ENCODE results near the gene CUL5. TPM values are rescaled to one million over a fixed set of nuclear protein-coding genes. Genes with fewer than 3 reads are reported as not detected.
"Not testable (repeated sequence)": the region's sequence is repeated elsewhere in the genome, so short reads cannot be mapped to it uniquely, and the experiment has no call there.

The CUL5 gene
- total RNA-seq, 1 donor from 2014 or later: 42.5 TPM

- Histone ChIP-seq H3K9me3 (replicated peaks) (no peaks in the 10 kb centered on the region), H3K4me3 (no peak overlapping the region), H3K4me1 (peaks cover 31% of the 10 kb centered on the region), H3K27me3 (ENCODE audit: low read depth) (no peaks in the 10 kb centered on the region), H3K27ac (replicated peaks) (no peak overlapping the region), H3K36me3 (no peaks in the 10 kb centered on the region)
- DNase-seq: no peak
- intact Hi-C loops (cut with micrococcal nuclease): no loop called here
- TF ChIP-seq CTCF (IDR thresholded peaks at IDR 0.05; ENCODE audit: borderline replicate concordance): no peak
Observed at GRCh38 chr11:108025387-108026080, 16.8 kb downstream of the CUL5 start.

GRCh38 chr11:108027057-108027456 lies 18.4 kb downstream of the CUL5 start:
- no peak for TF ChIP-seq CTCF (IDR thresholded peaks at IDR 0.05; ENCODE audit: borderline replicate concordance)
- Histone ChIP-seq H3K9me3 (replicated peaks) (no peaks in the 10 kb centered on the region), H3K4me1 (peaks cover 26% of the 10 kb centered on the region), H3K4me3 (no peak overlapping the region), H3K27ac (replicated peaks) (no peak overlapping the region), H3K27me3 (ENCODE audit: low read depth) (no peaks in the 10 kb centered on the region), H3K36me3 (no peaks in the 10 kb centered on the region)
- no peak for DNase-seq
- intact Hi-C loops (cut with micrococcal nuclease): no loop called here

GRCh38 chr11:108028822-108029441 lies 20.2 kb downstream of the CUL5 start:
- H3K27me3 ChIP-seq (ENCODE audit: low read depth); DNase-seq; H3K36me3 ChIP-seq; H3K9me3 ChIP-seq (replicated peaks); H3K4me3 ChIP-seq; intact Hi-C loops (cut with micrococcal nuclease); H3K27ac ChIP-seq (replicated peaks): not testable (repeated sequence)
- peaks cover 39% of the 10 kb centered on the region for H3K4me1 ChIP-seq

GRCh38 chr11:108031604-108032003 lies 22.9 kb downstream of the CUL5 start:
- H3K27me3 ChIP-seq (ENCODE audit: low read depth); DNase-seq; H3K27ac ChIP-seq (replicated peaks); intact Hi-C loops (cut with micrococcal nuclease); H3K9me3 ChIP-seq (replicated peaks); H3K4me3 ChIP-seq: not testable (repeated sequence)
- Histone ChIP-seq H3K36me3 (peaks cover 15% of the 10 kb centered on the region), H3K4me1 (peaks cover 44% of the 10 kb centered on the region)

- no peak for TF ChIP-seq CTCF (IDR thresholded peaks at IDR 0.05; ENCODE audit: borderline replicate concordance)
- Histone ChIP-seq H3K4me3 (no peak overlapping the region), H3K4me1 (peaks cover 44% of the 10 kb centered on the region), H3K27me3 (ENCODE audit: low read depth) (no peaks in the 10 kb centered on the region), H3K9me3 (replicated peaks) (no peaks in the 10 kb centered on the region), H3K27ac (replicated peaks) (no peak overlapping the region), H3K36me3 (peaks cover 21% of the 10 kb centered on the region)
- DNase-seq: no peak
- intact Hi-C loops (cut with micrococcal nuclease): no loop called here
Observed at GRCh38 chr11:108032800-108033199, 24.1 kb downstream of the CUL5 start.

GRCh38 chr11:108034034-108034433 lies 25.3 kb downstream of the CUL5 start:
- Histone ChIP-seq H3K4me1 (peaks cover 39% of the 10 kb centered on the region), H3K9me3 (replicated peaks) (no peaks in the 10 kb centered on the region), H3K36me3 (peaks cover 31% of the 10 kb centered on the region), H3K27me3 (ENCODE audit: low read depth) (no peaks in the 10 kb centered on the region), H3K27ac (replicated peaks) (no peak overlapping the region), H3K4me3 (no peak overlapping the region)
- intact Hi-C loops (cut with micrococcal nuclease): no loop called here
- no peak for DNase-seq
- TF ChIP-seq CTCF (IDR thresholded peaks at IDR 0.05; ENCODE audit: borderline replicate concordance): no peak
